GM21825 (cell line): ENCODE data around the gene TMEM63C.

ENCODE experiments used
- ATAC-seq: cut with Tn5 transposase; IDR thresholded peaks from one replicate; pipeline ENCODE4 v1.9.1; 2021; ENCODE audit warnings: mild to moderate bottlenecking, moderate library complexity; ENCODE audit not compliant: unreplicated experiment

Gene TMEM63C

DNA sequence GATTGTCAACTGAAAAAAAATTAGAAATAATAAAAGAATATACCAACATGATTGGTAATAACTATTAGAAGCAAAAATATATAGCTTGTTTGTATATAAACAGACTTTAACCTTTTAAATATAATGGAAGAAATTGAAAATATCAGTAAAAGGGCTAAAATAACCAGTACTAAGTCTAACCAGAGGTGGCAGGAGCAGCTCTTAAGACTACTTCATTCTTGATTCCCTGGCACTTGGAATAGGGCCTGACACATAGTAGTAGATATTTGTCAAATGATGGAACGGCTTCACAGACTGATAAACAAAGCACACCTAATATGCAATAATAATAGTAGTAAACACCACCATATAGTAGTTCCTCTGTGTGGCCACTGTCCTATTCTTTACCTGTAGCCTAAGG, 9.4 kb downstream of the TMEM63C start:
- no peak for ATAC-seq

DNA sequence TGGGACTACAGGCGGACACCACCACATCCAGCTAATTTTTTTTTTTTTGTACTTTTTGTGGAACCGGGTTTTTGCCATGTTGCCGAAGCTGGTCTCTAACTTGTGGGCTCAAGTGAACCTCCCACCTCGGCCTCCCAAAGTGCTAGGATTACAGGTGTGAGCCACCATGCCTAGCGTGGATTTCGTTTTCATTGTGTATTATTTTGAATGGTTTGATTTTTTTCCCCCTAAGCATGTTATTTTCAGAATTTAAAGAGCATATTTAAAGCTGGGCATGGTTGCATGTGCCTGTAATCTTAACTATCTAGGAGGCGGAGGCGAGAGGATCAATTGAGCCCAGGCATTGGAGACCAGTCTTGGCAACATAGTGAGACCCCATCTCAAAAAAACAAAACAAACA, 13.1 kb downstream of the TMEM63C start:
- no peak for ATAC-seq

DNA sequence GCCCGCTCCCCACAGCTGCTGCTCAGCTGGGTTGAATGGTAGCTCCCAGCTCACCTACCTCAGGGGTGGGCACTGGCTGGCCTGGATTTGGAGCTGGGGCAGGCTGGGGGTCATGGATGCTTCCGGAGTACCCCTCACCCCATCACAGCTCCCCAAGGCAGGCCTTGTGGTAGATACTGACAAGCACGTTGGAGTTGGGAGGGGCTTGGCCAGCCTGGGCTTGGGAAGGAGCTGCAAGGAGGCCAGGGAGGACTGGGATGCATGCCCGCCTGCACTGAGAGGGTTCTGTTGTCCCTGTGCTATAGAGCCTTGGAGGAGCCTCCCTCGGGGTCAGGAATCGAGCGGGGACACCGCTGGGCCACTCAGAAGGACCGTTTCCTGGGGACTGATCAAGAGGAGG, 14.2 kb downstream of the TMEM63C start:
- no peak for ATAC-seq

GRCh38 chr14:77197988-77198387, 16.4 kb downstream of the TMEM63C start:
- no peak for ATAC-seq

- no peak for ATAC-seq
These were observed 17.0 kb downstream of the TMEM63C start for GRCh38 chr14:77198561-77198960.

- no peak for ATAC-seq
These were observed 18.0 kb downstream of the TMEM63C start for GRCh38 chr14:77199590-77199989.

DNA sequence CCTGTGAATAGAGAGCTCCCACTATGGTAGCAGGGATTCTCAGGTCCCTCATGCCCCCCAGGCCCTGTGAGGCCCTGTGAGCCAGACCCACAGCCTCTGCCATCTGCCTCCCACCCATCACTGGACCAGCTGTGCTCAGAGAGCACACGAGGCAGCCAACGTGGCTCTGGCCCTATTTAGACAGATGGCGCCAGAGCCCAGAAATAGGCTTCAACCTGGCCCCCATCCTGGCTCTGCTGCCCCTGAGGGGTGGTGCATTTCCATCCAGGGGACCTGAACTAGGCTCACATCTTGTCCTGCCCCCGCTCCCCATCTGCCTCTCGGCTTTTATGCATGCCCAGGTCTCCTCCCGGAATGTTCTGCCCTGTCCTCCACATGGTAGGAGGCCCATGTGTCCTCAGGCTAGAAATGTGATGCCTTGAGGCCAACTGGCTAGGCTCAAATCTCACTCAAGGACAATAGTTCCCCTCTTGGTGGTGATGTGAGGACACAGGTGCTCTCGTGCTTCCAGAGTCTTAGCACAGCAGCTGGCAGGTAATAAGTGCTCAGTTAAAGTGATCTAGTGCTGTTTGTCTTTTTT, 18.9 kb downstream of the TMEM63C start:
- ATAC-seq: no peak

GRCh38 chr14:77201696-77202095, 20.1 kb downstream of the TMEM63C start:
- no peak for ATAC-seq

DNA sequence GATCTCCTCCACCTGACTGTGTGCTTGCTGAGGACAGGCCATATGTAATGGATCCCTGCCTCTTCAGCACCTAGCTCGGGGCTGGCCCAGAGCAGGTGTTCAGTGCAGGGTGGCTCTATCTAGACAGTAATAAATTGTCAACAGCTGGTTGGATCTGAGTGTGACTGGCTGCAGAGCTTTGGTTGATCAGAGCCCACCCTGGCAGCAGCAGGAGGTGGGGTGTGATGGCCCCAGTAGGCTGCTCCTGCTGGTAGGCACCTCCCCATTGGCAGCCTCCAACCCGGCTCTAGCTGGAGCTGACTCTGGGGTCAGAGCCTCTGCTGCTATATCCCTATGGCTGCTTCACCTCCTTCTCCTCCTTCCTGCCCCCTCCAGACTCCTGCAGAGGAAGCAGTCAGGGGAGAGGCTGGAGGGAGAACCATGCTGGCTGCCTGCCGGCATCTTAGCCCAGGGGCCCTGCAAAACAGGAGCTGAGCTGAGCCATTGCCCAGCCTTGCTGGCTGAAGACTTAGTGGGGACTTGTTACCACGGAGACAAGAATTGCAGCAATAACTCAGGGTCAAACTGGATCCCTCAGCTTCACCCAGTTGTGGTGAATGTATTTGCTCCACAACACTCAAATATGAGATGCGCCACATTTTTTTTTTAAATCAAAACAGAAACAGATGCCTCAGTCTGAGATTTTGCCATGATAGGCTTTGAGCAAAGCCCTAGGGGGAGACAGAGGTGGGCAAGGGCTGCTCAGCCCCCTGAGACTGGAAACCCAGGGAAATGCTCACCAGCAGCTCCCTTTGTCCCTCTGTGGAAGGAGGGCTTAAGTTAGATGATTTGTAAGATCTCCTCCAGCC, 22.2 kb downstream of the TMEM63C start:
- ATAC-seq: no peak

- no peak for ATAC-seq
These were observed 22.8 kb downstream of the TMEM63C start for GRCh38 chr14:77204459-77204771.

- no peak for ATAC-seq
These were observed 23.3 kb downstream of the TMEM63C start for GRCh38 chr14:77204907-77205306.

DNA sequence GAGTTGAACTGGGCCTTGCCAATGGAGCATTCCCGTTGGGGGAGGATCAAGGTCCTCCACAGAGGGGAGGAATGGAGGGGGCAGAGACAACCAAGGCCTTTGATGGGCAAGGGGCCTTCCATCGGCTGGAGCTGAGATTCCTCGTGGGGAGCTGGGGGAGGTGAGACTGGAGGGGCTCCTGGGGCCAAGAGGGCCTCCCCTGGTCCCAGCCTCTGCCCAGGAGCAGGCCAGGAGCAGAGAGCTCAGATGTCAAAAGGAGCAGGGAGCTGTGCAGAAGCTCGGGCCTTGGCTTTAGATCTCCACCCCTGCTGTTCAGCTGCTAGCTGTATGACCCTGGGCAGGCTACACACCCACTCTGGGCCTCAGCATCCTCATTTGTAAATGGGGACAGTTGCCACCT, 24.0 kb downstream of the TMEM63C start:
- no peak for ATAC-seq

DNA sequence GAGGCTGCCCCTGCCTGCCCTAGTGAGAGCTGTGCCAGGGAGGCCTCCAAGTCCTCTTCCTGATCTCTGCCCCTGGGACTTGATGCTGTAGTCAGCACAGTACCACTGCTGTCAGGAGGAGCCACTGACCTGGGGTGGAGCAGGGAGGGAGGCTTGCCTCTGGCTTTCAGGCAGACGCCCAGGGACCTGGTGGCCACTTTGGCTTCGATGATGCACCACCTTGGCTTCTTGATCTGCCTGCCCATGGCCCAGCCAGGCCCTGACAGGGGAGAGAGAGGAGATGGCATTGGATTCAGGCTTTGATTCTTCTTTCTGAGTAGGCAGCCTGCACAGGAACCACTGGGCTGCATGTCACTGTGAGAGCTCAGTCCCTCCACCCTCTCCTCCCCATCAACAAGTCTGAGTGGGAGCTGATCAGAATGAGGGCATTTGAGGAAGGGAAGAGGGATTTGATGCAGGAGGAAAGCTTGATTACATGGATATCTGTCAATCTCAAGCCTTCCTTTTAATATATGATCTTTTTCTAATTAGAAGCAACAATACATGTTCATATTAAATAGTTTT, 24.7 kb downstream of the TMEM63C start:
- ATAC-seq: no peak

DNA sequence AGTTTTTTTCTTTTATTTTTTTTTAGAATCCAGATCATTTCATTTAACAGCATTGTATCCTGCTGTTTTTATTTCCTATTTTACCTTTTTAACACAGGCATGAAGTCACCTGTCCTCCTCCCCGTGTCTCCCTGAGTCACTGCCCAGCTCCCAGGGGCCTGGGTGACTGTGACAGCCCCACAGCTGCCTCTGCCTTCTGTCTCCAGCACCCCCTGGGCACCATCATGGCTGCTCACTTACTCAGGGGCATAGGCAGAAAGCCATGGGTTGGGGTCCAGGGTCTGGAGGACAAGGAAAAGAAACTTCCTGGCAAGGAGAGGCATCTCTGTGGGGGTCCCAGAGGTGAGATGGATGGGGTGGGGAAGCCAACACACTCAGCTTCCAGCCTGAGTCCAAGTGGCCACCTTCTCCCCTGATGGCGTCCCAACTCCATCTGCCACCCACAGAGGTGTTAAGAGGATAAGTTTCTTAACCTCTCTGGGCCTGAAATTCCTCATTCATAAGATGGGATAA, 25.3 kb downstream of the TMEM63C start:
- ATAC-seq: no peak

GRCh38 chr14:77208291-77208978, 26.8 kb downstream of the TMEM63C start:
- no peak for ATAC-seq

GRCh38 chr14:77208979-77209318, 27.4 kb downstream of the TMEM63C start:
- ATAC-seq: no peak

GRCh38 chr14:77212097-77212870, 30.7 kb downstream of the TMEM63C start:
- ATAC-seq: no peak

DNA sequence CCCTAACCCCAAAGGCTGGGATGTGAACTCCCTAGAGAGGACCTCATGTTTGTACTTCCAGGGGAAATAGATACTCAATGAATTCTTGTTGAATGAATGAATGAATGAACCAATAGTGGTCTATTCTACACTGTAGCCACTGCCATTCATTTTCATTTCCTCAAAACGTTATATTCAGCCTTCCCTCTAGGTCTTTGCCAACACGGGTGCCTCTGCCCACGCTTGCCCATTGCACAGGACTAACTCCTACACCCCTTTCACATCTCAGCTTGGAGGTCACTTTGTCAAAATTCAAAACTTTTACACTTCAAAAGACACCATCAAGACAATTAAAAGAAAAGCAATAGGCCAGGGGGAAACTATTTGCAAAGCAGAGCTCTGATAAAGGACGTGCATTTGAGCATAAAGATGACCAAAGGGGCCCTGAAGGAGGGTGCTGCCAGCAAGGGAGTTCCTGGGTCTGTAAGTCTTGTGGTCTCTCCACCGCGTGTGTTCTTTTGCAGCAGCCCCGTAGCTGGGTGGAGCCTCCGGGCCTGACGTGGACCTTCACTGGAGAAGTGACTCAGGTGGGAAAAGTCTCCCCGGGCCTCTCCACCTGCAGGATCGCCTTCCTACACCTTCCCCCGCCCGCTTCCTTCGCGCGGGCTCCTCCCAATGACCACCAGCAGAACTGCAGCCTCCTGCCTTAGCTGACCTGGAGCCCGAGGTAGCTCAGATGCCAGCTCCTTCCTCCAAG, 31.5 kb downstream of the TMEM63C start:
- peak; percentile 80 for ATAC-seq

DNA sequence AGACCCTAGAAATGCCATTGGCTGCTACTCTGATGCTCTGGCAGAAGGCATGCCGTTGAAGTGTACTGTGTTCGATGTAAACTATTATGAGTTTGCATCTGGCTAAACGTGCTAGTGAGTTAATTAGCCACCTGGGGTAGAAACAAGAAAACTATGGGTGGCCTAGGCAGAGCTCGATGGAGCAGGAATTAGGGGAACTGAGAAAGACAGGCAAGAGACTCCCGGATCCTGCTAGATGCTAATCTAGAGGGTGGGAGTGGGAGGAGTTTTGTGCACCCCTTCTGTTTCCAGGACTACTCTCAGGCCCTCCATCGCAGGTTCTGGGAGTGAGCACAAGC, 32.0 kb downstream of the TMEM63C start:
- no peak for ATAC-seq

DNA sequence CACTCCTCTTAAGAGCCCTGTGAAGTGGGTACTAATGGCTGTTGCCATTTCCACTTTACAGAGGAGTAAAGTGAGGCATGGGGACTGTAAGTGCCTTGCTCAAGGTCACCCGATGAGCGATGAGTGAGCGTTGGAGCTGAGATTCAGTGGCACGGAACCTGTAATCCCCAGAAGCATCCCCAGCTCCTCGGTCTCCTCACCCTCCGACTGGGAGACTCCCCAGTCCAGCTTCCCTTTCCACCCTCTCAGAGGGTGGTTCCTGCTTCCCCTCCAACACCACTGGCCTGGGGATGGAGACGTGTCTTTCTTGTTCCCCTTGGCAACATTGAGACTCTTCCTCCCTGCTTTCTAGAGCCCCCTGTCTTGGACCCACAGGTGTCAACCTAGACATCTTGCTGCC, 32.6 kb downstream of the TMEM63C start:
- no peak for ATAC-seq
